HG02571 (cell line): ENCODE results near the gene TLR5.
"Not testable (repeated sequence)": the region's sequence is repeated elsewhere in the genome, so short reads cannot be mapped to it uniquely, and the experiment has no call there.

Experiments used
- ATAC-seq: cut with Tn5 transposase; IDR thresholded peaks from one replicate; pipeline ENCODE4 v1.9.1; 2021; ENCODE audit warnings: mild to moderate bottlenecking, moderate library complexity; ENCODE audit not compliant: unreplicated experiment

Gene TLR5

GRCh38 chr1:223142795-223143536 is at the start of gene TLR5:
TSS of gene TLR5 (minus strand) at chr1:223143248. CDS start at chr1:223113031, 30,217 bp downstream.
- peak; percentile 81 for ATAC-seq

GRCh38 chr1:223189903-223190724 is 47.1 kb upstream of the TLR5 start:
- ATAC-seq: no peak

GRCh38 chr1:223189525-223189902 is 46.5 kb upstream of the TLR5 start:
- no peak for ATAC-seq

GRCh38 chr1:223188618-223189356 is 45.7 kb upstream of the TLR5 start:
- ATAC-seq: no peak

GRCh38 chr1:223186800-223187199 is 43.8 kb upstream of the TLR5 start:
- ATAC-seq: no peak

GRCh38 chr1:223183268-223183862 is 40.3 kb upstream of the TLR5 start:
- no peak for ATAC-seq

- no peak for ATAC-seq
Measured at GRCh38 chr1:223180731-223181321, 37.8 kb upstream of the TLR5 start.

GRCh38 chr1:223179786-223180185 is 36.7 kb upstream of the TLR5 start:
- no peak for ATAC-seq

- ATAC-seq: no peak
Measured at GRCh38 chr1:223179280-223179679, 36.2 kb upstream of the TLR5 start.

GRCh38 chr1:223177681-223178080 is 34.6 kb upstream of the TLR5 start:
- ATAC-seq: no peak

GRCh38 chr1:223176437-223176836 is 33.4 kb upstream of the TLR5 start:
- no peak for ATAC-seq

GRCh38 chr1:223175633-223176032 is 32.6 kb upstream of the TLR5 start:
- ATAC-seq: no peak

- ATAC-seq: no peak
Measured at GRCh38 chr1:223175032-223175431, 32.0 kb upstream of the TLR5 start.

- not testable (repeated sequence) for ATAC-seq
Measured at GRCh38 chr1:223169458-223169857, 26.4 kb upstream of the TLR5 start.

- no peak for ATAC-seq
Measured at GRCh38 chr1:223161321-223161720, 18.3 kb upstream of the TLR5 start.

GRCh38 chr1:223156343-223156742 is 13.3 kb upstream of the TLR5 start:
- ATAC-seq: no peak

GRCh38 chr1:223155153-223155552 is 12.1 kb upstream of the TLR5 start:
- ATAC-seq: no peak

- ATAC-seq: no peak
Measured at GRCh38 chr1:223153177-223154119, 10.4 kb upstream of the TLR5 start.

GRCh38 chr1:223152399-223152798 is 9.4 kb upstream of the TLR5 start:
- no peak for ATAC-seq

GRCh38 chr1:223150443-223150842 is 7.4 kb upstream of the TLR5 start:
- ATAC-seq: no peak
